GM21423 (cell line): Measurements from ENCODE around the gene SFRP2.

Experiments used
- ATAC-seq: cut with Tn5 transposase; IDR thresholded peaks from one replicate; pipeline ENCODE4 v1.9.1; 2021; ENCODE audit warnings: mild to moderate bottlenecking, moderate library complexity; ENCODE audit not compliant: unreplicated experiment

Gene SFRP2, protein sequence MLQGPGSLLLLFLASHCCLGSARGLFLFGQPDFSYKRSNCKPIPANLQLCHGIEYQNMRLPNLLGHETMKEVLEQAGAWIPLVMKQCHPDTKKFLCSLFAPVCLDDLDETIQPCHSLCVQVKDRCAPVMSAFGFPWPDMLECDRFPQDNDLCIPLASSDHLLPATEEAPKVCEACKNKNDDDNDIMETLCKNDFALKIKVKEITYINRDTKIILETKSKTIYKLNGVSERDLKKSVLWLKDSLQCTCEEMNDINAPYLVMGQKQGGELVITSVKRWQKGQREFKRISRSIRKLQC

DNA sequence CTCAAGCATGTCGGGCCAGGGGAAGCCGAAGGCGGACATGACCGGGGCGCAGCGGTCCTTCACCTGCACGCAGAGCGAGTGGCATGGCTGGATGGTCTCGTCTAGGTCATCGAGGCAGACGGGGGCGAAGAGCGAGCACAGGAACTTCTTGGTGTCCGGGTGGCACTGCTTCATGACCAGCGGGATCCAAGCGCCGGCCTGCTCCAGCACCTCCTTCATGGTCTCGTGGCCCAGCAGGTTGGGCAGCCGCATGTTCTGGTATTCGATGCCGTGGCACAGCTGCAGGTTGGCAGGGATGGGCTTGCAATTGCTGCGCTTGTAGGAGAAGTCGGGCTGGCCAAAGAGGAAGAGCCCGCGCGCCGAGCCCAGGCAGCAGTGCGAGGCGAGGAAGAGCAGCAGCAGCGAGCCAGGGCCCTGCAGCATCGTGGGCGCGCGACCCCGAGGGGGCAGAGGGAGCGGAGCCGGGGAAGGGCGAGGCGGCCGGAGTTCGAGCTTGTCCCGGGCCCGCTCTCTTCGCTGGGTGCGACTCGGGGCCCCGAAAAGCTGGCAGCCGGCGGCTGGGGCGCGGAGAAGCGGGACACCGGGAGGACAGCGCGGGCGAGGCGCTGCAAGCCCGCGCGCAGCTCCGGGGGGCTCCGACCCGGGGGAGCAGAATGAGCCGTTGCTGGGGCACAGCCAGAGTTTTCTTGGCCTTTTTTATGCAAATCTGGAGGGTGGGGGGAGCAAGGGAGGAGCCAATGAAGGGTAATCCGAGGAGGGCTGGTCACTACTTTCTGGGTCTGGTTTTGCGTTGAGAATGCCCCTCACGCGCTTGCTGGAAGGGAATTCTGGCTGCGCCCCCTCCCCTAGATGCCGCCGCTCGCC is at the start of gene SFRP2:
Gene SFRP2, minus strand, starts transcription at position 671 of the 864 bp plus-strand sequence. Its CDS starts 248 bp downstream, at position 423.
- no peak for ATAC-seq

DNA sequence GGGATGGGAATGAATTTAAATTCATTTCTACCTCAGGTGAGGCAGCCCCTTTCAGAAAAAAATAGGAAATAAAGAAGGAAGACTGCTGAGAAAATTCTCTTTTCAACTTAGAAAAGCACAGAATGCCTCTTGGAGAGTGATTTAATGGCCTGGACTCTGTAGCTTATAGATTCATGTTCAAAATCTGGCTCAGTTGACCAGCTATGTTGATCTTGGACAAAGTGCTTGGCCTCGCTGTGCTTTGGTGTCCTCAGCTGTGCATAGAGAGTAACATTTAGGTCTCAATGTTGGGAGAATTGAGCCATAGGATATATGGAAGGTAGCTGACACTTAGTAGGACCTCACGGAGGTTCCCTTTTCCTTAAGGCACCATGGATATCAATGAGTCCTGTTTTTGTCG is 49.7 kb upstream of the SFRP2 start:
- ATAC-seq, result no peak

DNA sequence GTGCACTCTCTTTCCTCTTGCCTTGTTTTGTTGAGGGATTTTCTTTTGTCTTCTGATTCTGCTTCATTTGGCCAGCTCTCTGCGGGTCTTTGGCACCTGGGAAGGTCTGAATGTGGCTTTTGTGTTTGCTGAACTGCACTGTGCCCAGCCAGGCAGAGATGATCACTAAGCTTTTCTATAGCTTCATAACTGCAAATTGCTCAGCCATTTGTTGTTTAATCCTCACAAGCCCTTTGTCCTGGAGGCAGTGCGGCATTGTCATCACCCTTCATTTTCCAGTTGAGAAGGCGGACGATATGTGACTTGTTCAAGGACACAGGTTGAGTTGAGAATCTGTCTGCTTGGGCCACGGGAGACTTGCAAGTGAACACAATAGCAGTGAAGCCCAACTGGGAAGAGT is 46.0 kb upstream of the SFRP2 start:
- ATAC-seq, result no peak

DNA sequence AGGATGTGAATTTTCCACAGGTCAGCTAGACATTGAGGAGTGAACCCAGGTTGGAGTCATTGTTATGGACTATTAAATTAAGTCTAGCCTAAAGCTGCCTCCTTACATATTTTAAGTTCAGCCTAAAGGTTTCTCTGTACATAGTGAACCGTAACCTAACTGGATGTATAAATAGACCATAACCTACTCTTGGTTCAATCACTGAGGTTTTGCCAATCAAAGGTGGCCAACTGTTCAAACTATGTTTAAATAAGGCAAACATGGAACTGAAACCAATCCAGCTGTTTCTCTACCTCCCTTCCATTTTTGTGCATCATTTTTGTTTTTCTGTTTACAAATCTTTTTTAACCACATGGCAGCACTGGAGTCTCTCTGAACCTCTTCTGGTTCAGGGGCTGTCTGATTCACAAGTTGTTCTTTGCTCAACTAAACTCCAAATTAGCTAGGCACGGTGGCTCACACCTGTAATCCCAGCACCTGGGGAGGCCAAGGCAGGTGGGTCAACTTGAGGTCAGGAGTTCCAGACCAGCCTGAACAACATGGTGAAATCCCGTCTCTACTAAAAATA is 43.9 kb upstream of the SFRP2 start:
- no peak for ATAC-seq

DNA sequence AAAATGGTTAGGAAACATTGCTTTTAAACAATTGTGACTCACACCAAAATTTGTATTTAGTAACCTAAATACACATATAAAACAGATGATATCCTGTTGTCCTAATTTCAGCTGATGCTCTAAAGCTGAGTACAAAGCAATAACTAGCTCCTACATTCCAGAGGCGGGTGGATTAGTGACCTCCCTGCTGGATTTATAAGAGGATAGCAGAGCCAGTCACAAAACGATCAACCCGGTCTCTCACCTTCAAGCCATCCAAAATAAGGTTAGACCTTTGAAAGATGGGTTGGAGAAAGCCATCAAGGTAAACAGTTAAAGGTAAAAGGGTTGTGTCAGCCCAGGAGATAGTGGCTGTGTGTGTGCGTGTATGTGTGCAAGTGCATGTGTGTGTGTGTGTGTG is 43.2 kb upstream of the SFRP2 start:
- no peak for ATAC-seq

DNA sequence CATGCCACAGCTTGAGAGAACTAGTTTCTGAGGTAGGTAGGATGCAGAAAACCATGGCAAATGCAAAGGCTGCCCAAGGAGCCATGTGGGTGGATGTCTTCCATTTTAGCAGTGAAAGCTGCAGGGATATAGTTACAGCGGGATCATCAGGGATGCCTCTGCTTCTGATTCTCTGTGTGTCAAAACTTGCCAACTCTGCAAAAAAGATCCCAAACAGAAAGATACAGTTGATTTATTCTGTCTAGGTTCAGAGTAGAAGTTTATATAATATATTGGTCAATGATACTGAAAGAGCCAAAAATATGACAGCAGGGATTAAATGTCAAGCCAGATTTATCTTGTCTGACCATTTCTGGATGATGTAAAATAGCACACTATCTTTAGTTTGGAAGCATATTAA is 42.4 kb upstream of the SFRP2 start:
- no peak for ATAC-seq

DNA sequence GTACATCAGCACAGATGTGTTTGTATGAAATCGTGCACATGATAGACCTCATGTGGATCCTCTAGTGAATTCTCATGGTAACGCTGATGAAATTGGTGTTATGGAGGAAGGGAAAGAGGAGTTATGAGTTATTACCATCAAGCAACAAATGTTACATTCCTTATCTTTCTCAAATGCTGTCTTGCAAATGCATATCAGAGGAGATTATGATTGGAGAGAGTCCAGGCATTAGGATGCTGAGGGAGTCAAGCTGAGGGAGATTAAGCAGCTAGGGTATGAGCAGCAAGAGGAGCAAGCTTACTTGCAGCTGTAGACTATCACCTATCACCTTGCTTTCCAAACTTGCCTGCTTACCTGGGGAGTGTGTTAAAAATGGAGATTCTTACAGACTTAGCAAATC is 36.8 kb upstream of the SFRP2 start:
- no peak for ATAC-seq

DNA sequence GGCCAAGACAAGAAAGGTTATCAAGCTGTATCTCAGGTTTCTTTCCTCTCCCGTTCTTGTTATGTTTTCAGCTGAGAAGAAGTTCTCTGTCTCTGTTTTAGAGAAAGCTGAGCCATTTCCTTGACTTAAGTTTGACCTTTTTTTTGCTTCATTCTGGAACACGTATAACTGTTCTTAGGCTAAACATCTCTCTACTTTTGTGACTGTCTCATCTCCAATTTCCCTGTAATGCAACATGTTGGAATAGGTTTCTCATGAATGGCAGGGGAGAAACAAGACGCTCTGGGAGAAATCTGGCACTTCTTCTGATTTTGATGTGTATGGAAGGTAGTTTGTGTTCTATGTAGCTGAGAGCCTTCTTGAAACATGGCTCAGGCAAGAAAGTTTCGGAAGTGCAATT is 36.2 kb upstream of the SFRP2 start:
- no peak for ATAC-seq

DNA sequence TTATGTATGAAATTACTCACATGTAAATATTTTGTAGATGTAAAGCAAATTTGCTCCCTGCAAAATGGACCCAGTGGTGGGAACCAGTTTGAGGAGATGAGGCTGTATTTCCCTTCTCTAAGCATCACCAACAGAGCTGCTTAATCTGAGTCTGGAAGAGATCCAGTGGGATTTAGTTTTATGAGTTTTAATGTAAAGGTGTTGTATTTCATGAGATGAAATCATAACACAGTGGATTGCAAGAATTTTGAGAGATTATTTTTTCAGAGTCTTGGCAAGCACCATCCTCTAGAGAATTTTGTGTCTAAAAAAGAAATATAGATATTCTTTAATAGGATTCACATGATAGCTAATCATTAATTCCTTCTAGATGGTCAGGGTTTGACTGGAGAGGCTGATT is 35.6 kb upstream of the SFRP2 start:
- no peak for ATAC-seq

DNA sequence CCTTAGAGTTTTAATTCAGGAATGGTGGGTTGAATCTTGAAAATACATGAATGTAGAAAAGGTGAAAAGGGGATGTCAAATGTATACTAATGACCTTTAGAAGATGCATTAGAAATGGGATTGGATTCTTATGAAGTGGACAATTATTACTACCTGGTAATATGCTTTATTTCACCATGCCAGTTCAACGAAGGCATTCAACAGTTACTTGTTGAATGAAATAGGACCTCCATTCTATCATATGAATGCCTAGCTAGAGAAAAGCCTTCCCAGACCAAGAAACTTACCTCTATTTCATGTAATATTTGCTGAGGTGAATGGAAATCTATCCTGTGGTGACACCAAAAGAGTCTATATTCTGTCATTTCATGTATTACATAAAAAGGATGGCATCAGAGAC is 34.6 kb upstream of the SFRP2 start:
- no peak for ATAC-seq

DNA sequence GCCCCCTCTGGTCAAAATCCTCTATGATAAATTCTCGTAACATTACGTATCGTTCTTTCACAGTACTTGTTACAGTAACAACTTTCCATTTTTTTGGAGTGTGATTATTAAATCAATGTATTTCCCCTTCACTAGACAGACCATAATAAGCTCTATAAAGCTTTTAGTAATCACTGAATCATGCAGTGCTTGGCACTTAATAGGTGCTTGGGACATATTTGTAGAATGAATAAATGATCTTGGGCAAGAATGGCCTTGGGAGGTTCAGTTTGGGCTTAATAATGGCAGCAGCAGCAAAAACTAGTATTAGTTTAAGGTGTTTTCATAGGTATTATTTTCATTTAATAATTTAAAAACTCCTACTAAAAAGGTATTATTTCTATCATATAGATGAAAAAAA is 33.4 kb upstream of the SFRP2 start:
- no peak for ATAC-seq

DNA sequence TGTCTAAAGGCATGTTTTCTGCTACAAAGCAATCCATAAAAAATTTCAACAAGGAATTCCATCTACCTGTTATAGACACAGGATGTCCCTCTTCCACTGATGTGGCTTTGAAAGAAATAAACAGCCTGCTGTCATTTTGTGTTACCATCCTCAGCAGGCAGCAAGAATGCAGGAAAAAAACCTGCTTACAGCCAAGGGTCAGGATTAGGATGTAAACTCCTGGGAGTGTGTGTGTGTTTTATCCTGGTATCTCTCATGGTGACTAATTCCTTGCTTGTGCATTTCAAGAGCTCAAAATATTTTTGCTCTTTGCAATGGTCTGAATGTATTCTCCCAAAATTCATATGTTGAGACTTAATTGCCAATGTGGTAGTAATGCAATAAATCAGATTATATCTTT is 28.6 kb upstream of the SFRP2 start:
- ATAC-seq, result no peak

DNA sequence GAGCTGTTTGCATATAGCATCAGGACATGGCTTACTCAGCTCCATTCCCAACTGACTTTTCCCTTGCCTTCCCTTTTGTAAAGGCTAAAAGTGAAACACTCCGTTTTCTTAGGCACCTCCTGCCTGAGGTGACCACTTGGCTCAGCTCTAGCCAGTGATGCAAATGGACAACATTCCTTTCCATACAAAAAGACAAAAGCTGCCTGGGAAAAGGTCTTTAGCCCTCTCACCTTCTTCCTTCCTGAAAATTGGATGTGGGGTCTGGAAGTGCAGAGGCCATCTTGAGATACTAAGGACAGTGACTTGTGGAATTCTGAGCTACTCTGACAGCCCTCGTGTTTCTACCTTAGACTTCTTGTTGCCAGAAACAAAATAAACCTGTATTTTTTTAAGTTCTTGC is 27.7 kb upstream of the SFRP2 start:
- no peak for ATAC-seq

DNA sequence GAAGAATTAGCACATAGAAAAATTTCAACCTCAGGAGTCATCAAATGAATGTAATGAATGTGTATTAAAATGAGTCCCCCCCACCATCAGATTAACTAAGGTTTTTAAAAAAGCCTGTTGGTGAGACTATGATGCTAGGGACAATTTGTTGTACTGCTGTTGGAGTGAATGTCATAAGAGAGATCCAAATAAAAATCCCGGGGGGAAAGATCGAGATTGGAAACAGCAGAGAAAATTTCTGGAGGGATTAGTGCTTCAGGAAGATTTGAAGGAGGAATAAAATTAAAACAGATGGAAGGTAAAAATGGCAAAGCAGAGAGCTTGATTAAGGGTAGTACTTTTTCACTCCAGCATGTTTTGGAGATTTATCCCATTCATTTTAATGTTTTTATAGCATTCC is 25.9 kb upstream of the SFRP2 start:
- ATAC-seq, result no peak

DNA sequence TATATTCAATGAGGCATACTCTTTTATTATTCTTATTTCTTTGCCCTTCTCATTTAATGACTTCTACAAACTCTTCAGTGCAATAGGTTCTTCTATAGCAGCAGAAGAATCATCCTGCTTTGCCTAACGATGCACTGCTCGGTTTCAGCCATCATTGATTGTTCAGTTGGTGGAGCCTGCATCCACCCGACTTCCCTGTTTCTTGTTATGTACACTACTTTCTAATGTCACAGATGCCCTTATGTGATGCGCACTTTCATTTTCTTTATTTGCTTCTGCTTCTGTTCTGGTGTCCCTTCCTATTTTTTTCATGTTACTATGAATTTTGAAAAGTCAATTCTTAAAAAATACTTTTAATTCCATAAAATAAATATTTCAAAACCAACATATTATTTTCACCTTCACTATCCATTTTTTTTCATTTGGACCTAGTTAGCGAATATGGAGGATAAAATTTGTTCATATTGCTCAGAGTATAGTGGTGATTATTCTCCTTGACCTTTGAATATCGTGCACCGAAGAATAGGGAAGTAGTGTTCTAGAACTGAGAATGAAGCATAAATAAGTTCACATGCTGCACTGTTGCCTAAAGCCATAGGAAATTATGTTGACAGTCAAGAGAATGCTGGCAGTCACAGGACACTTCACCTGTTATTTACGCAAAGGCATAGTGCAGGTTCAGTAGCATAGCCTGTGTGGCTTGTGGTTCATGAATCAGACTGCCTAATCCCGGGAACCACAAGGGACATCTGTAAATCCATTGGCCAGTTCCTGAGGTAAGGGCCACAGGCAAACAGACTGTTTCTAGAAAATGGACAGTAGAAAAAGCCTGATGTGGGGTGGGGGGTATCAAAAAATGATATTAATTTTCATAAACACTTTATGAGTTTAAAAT is 21.3 kb upstream of the SFRP2 start:
- ATAC-seq, result no peak

DNA sequence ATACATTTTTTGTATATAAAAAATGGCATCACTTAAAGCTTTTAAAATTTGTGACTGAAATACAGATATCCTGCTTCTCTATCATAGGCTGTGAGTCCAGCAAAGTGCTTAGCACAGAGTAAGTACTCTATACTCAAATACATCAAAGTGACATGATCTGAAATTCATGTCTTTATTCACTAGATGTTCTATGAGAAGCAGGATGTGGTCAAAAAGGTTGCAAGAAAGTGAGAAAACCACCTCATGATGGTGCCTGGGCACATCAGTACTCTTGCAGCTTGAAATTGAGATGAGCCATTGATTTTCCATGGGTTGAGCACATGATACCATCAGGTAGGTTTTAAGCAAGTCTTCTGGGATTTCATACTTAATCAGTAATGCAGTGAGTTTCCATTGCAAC is 20.4 kb upstream of the SFRP2 start:
- ATAC-seq, result peak; percentile 58

DNA sequence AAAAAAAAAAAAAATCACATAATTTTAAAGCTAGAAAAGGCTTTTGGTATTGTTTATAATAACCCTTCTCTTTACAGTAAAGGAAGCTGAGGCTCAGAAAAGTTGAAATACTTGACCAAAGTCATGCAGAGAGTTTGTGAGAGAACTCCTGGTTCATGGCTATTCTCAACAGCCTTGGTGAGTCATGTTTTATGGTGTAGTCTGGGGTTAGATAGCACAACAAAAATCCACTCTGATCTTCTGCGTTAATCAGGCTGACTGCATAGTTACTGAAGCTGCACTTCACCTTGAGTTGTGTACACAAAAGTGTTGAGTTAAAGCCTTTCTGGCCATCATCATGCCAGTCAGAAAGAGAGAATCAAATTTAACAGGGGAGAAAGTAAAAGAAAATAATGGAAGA is 19.3 kb upstream of the SFRP2 start:
- no peak for ATAC-seq

DNA sequence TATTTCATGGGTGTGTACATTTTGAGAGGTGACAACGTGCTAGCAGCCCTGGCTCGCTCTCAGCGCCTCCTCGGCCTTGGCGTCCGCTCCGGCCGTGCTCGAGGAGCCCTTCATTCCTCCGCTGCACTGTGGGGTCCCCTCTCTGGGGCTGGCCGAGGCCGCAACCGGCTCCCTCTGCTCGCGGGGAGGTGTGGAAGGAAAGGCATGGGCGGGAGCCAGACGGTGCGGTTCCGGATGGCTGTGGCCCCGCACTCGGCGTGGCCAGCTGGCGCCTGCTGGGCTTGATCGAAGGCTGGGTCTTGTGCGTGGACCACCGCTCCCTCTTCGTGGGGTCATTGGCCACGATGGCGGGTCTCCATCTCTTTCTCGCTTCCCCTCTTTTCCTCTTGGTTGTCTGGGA is 17.2 kb upstream of the SFRP2 start:
- no peak for ATAC-seq

DNA sequence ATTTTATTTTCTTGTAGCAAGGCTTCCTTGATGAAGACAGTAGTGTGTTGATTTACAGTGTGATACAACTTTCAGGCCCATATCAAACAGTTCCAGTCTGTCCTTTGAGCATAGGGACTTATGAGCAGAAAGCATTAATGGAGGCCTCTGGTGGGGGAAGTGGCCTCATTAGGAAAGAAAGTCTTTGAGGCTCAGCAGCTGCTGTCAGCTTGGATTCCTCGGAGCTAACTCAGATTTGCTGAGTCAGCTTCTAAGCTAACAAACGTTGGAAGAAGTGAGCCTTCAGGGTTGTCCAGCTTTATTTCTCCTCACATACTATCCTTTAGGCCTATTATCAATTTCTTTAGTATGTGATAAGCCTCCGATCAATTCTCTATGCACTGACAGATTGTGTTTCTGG is 15.8 kb upstream of the SFRP2 start:
- ATAC-seq, result no peak

DNA sequence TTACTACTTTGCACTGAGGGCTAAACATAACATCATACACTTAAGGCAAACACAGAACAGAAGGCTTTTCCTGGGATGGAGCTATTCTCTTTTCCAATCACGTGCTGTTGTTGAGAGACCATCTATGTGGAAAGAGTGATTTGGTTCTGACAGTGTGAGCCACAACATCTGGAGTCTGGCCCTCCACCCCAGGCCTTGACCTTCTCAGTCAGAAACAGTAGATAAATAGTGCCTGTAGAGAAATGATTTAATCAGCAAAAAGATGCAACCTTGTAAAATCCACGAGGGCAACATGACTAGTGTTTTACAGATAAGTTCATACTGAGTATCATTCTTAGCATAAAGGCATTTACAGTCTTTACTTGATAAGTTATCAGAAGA is 10.8 kb upstream of the SFRP2 start:
- no peak for ATAC-seq
